Muscle of arm (tissue), 12 donors: ENCODE data around the gene SLC12A8. TPM values are rescaled to one million over a fixed set of nuclear protein-coding genes. Genes with fewer than 3 reads are reported as not detected.
"Not testable (repeated sequence)": the region's sequence is repeated elsewhere in the genome, so short reads cannot be mapped to it uniquely, and the experiment has no call there.

Experiments used
- DNase-seq: peaks from one replicate; pipeline ENCODE4 v3.0.0-alpha.2; 2013
- polyA plus RNA-seq, 12 donors: library from polyadenylated mRNA; unstranded; fragments of 120-200 nt; gene quantifications; one replicate each; pipeline ENCODE4 v1.2.1, GENCODE V29; 2013; ENCODE audit not compliant: insufficient read length in 12 of 12

SLC12A8 gene
- polyA plus RNA-seq, 12 donors: 0.33 to 2.4 (median 0.74) TPM; not detected in 2

- DNase-seq: no peak
These were observed 96.9 kb downstream of the SLC12A8 start for GRCh38 chr3:125115640-125116039.

GRCh38 chr3:125112981-125113380, 99.6 kb downstream of the SLC12A8 start:
- DNase-seq: no peak

DNA sequence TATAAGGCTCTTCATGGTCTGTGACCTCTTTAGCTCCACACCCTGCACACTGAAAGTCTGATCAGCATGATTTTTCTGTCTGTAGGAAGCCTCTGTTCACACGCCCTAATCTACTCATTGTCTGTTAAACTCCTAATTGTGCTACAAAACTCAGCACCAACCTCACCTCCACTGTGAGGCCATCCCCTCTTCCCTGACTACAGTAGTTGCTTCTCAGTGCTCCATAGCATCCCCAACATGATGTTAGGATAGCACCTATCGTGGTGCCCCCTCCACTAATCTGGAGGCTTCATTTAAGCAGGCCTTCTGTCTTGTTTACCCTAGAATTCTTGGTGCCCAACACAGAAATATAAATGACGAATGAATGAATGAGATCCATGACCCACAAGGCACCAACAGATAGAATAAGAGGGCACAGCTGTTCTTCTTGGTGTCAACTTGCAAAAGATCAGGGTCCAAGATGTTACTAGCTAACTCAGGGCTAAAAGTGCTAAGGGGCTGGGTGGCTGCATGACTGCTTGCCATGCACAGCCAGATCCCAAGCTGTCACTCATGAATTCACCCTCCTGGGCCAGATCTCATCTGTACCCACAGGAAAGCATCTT, 101.6 kb downstream of the SLC12A8 start:
- DNase-seq: no peak

DNA sequence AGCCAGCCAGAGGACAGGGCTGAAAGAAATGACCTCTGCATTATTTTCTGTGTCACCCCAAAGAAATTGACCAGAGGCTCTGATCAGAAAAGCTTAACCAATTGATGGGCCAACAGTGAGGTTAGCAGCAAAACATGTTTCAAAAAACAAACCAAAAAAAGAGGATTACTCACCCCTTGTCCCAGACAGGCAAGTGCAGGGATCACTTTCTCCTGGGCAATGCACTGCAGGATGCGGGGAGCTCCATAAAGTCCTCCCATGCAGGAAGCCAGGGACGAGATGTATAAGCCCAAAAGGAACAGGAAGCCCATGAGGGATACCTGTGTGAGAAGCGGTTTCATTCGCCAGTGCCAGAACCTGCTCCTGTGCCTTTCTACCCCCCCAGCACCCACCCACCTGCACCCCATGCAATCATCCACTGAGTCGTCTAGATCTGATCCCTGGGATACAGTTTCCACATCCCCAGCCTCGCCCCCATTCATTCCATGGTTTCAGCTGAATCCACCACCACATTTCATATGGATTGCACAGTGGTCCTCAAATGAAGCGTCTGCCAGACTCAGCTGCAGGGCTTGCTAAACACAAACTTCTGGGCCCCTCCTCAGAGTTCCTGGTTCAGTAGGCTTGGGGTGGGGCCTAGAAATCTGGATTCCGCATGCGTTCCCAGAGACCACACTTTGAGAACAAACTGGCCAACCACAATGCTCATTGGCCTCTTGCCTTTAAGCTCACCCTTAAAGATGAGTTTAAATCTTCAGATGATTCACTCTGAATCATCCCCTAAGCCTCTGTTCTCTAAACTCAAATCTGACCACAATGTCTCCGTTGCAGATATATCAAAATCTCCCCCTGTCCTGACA, 102.3 kb downstream of the SLC12A8 start:
- no peak for DNase-seq

DNA sequence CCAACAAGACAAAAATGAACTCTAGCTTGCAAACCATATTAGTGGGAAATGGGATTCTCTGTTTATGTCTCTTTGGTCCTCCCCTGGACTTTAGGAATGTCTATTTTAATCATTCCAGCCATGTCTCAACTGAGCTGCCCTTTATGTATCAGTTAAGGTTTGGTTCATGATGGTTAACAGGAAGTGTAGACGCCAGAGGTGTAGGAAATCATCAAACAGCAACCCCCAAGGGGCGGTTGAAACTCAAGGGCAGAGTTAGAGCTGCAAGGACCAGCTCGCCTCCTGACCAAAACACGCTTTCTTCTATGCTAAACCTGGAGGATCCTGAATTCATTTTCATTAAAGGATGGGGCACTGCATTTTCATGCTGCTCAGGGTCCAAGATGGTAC, 103.0 kb downstream of the SLC12A8 start:
- no peak for DNase-seq

DNA sequence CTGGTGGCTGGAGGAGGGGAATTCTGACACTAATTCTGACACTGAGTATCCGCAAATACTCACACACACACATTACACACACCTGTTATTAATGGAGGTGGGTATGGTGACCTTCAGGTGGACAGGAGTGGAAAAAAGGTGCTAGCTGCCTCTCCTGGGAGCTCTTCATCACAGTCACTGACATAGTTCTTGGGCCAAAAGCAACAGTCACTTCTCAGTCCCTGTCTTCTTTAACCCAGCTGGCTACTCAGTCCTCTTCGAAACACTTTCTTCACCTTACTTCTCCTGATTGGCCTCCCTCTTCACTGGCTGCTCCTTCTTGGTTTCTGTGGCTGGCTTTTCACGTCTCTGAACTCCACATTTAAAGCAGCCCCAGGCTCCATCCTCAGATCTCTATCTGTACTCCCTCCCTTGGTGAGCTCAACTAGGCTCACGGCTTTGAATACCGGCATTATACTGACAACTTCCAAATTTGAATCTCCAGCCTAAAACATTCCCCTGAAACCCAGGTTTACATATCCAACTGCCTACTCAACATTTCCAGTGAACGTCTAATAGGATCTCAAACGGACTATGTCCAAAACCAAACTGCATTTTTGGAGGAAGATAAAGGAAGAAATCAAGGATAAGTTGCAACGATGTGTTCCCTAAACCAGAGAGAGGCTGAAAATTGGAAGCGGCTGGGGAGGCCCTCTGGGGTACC, 103.6 kb downstream of the SLC12A8 start:
- no peak for DNase-seq

GRCh38 chr3:125107861-125108567, 104.5 kb downstream of the SLC12A8 start:
- no peak for DNase-seq

DNA sequence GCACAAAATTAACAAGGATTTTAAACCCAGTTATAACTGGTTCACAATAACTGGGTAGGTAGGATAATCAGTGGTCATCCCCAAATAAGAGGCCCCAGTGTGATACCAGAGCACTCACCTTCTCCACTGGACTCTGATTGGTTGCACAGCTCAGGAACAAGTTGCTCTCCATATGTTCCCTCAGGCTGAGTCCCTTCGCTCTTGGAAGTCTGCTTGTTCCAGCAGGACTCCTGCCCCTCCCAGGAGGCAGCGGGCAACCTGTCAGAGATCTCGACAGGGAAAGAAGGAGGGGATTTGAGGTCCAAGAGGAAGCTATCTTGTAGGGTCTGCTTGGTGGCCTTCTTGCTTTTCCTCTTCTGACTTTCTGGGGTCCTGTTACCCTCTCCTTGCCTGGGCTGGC, 105.2 kb downstream of the SLC12A8 start:
- DNase-seq: no peak

- DNase-seq: no peak
These were observed 107.4 kb downstream of the SLC12A8 start for GRCh38 chr3:125105116-125105515.

GRCh38 chr3:125104639-125105038, 107.9 kb downstream of the SLC12A8 start:
- DNase-seq: no peak

GRCh38 chr3:125103406-125103805, 109.1 kb downstream of the SLC12A8 start:
- no peak for DNase-seq

DNA sequence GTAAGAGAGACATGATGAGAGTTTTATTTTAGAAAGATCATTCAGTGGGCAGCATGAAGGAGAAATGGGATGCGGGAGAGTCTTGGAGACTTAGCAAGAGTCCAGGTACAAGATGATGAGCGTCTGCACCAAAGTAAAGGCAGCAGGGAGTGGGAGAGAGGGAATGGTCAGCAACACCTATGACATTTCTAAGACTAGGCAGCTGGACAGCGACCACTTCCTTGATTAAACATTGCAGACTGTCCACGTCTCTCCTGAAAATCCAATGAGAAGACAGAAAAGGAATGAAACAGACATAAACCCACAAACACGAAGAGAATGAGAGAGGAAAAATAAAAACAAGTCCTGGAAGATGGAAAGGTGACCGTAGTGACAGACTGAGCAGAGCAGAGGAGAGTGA, 110.1 kb downstream of the SLC12A8 start:
- DNase-seq: no peak

DNA sequence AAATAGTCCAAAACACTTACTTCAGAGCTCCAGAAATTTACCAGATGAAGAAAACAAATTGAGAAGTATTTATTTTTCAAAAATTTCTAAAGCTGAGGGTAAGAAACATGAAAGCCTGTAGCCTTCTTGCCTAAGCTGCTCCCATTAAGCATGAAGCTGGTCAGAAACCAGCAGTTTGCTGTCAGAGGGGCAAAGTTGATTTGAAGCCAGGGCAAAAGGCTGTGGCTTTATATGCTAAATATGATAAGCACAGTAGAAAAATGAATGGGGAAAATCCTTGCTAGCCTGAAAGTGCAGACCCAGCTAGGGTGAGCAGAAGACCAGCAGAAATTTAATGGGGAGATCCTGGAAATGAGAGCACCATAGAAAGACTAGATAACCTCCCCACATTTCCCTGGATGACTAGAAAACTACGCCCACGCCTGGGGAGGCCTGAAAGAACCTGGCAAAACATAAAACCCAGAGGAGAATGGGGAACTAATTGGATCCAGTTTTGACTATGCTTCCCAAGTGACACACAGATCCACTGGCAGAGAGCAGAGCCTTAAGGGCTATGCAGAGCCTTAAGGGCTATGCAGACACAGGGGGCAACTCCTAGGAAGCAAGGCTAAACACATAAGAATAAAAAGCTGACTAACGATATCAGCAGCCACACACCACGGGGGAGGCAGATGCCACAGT, 113.8 kb downstream of the SLC12A8 start:
- no peak for DNase-seq

GRCh38 chr3:125090649-125091048, 121.9 kb downstream of the SLC12A8 start:
- no peak for DNase-seq

DNA sequence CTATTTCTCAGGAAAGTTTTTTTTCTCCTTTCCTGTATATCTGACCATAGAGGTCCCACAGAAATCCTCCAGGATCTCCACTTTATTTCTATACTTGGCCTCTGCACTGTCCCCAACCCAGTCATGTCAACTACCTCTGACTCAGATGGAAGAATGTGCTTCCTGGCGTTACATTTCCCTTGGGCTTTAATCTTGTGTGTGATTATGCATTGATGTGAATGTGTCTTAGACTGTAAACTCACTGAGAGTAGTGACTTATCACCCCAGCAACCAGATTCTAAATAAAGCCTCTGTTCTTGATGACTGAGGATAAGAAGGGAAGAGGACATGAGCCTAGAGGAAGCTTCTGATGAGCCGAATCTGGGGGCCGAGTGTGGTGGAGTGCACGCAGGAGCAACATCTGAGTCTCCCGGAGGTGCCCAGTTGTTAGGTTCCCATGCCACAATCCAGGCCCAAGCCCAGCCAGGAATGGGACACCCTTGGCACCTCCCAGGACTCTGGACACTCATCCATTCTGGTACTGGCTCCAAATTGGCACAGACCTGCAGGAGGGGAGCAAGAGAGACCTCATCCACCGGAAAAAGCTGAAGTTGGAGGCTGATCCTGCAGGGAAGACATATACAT, 124.7 kb downstream of the SLC12A8 start:
- DNase-seq: no peak

- DNase-seq: no peak
These were observed 127.4 kb downstream of the SLC12A8 start for GRCh38 chr3:125085166-125085565.

DNA sequence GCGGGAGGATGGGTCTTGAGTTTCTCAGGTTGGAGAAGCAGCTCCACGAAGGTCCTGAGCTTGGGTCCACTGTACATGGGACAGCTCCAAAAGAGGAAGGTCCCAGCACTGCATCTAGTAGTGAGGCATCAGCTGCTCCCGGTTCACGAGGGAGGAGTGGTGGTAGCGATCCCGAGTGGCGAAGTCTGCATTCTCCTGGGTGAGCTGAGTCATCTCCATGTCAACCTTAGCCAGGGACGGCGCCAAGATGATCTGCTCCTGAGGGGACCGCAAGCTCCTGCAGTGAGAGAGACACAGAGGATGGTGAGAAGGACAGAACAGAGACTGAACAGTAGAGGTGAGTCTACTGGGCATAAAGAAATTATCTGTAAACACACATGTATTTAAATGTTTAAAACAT, 128.8 kb downstream of the SLC12A8 start:
- DNase-seq: no peak

DNA sequence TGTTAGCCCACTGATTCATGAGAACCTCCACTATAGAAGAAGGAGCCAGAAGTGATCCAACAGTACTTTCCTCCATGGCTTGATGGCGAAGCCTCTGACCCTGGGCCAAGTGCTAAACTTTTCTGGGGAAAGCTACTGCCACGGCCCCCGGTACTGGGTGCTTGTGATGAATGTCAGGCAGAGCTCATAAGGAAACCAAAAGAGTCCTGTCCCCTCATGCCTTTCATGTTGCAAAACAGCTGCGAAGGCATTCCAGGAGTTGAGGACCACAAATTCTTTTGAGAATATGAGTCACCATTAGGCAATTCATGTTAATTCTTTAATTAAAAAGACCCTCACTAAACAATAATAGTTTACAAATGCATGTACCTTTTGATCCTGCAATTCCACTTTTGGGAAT, 130.2 kb downstream of the SLC12A8 start:
- not testable (repeated sequence) for DNase-seq

GRCh38 chr3:125080077-125080476, 132.5 kb downstream of the SLC12A8 start:
- DNase-seq: no peak

GRCh38 chr3:125079675-125080045, 132.9 kb downstream of the SLC12A8 start:
- no peak for DNase-seq
